ENCODE measurements around the gene NDST1. TPM values are rescaled to one million over a fixed set of nuclear protein-coding genes. Genes with fewer than 3 reads are reported as not detected.

The NDST1 gene
- total and polyA plus RNA-seq, 2 of the 8 experiments (the other 6 are each of a cell fraction or from before 2014, with no cell fraction given): 27.0 to 72.0 TPM

- no peak for TF ChIP-seq CHD7 (IDR thresholded peaks at IDR 0.05; ENCODE audit: insufficient replicate concordance, low read length)
These were observed 17.2 kb upstream of the NDST1 start (continued) for GRCh38 chr5:150490754-150491153.
